ENCODE data around the gene ACTL9.
A peak's percentile ranks its signal among the peaks of the same experiment; 100 is the strongest.

ACTL9 gene

GRCh38 chr19:8731428-8732169 is 33.0 kb upstream of the ACTL9 start:
- TF ChIP-seq CTCF (IDR thresholded peaks at IDR 0.05; ENCODE audit: insufficient read depth, low read length) (no peak), SPI1 (IDR thresholded peaks at IDR 0.05; ENCODE audit: borderline replicate concordance, low read depth) (no peak), REST (IDR thresholded peaks at IDR 0.05; ENCODE audit: insufficient replicate concordance, low read depth) (peak; percentile 92)
- no peak for DNase-seq (ENCODE audit: low read depth in 1 of 2, low spot score in 1 of 2)
- Histone ChIP-seq H3K27ac (replicated peaks) (no peak overlapping the region), H3K4me3 (replicated peaks; ENCODE audit: insufficient read depth, low read length) (no peak overlapping the region), H3K27me3 (ENCODE audit: insufficient read depth, poor library complexity, severe bottlenecking) (no peaks in the 10 kb centered on the region)

GRCh38 chr19:8724276-8724675 is 25.7 kb upstream of the ACTL9 start:
- Histone ChIP-seq H3K4me3 (replicated peaks; ENCODE audit: insufficient read depth, low read length) (no peak overlapping the region), H3K27me3 (ENCODE audit: insufficient read depth, poor library complexity, severe bottlenecking) (peaks cover 2% of the 10 kb centered on the region), H3K27ac (replicated peaks) (no peak overlapping the region)
- DNase-seq (ENCODE audit: low read depth in 1 of 2, low spot score in 1 of 2), result no peak
- TF ChIP-seq GABPA (IDR thresholded peaks at IDR 0.05; ENCODE audit: low read depth) (no peak), REST (IDR thresholded peaks at IDR 0.05; ENCODE audit: insufficient replicate concordance, low read depth) (no peak), CTCF (IDR thresholded peaks at IDR 0.05; ENCODE audit: insufficient read depth, low read length) (no peak), POLR2AphosphoS5 (IDR thresholded peaks at IDR 0.05; ENCODE audit: low read depth) (no peak), SPI1 (IDR thresholded peaks at IDR 0.05; ENCODE audit: borderline replicate concordance, low read depth) (no peak)

GRCh38 chr19:8722032-8722431 is 23.4 kb upstream of the ACTL9 start:
- TF ChIP-seq CTCF (IDR thresholded peaks at IDR 0.05; ENCODE audit: insufficient read depth, low read length) (no peak), SPI1 (IDR thresholded peaks at IDR 0.05; ENCODE audit: borderline replicate concordance, low read depth) (no peak), GABPA (IDR thresholded peaks at IDR 0.05; ENCODE audit: low read depth) (no peak), REST (IDR thresholded peaks at IDR 0.05; ENCODE audit: insufficient replicate concordance, low read depth) (no peak), POLR2AphosphoS5 (IDR thresholded peaks at IDR 0.05; ENCODE audit: low read depth) (no peak)
- no peak for DNase-seq (ENCODE audit: low read depth in 1 of 2, low spot score in 1 of 2)
- H3K27ac ChIP-seq (replicated peaks), result no peak overlapping the region

More at GRCh38 chr19:8722032-8722431, 23.4 kb upstream of the ACTL9 start:
- peaks cover 2% of the 10 kb centered on the region for H3K27me3 ChIP-seq (ENCODE audit: insufficient read depth, poor library complexity, severe bottlenecking)
- no peak overlapping the region for H3K4me3 ChIP-seq (replicated peaks; ENCODE audit: insufficient read depth, low read length)

Data from HL-60 (cell line).